NOMO-1 treated with DMSO at 0.1 percent for 48 hours (cell line): Measurements from ENCODE around the gene LDLRAD3.

ENCODE experiments used
- DNase-seq: peaks from one replicate; lab custom pipeline; 2025; ENCODE audit not compliant: unreplicated experiment; lab: John Stamatoyannopoulos, UW

The LDLRAD3 gene

DNA sequence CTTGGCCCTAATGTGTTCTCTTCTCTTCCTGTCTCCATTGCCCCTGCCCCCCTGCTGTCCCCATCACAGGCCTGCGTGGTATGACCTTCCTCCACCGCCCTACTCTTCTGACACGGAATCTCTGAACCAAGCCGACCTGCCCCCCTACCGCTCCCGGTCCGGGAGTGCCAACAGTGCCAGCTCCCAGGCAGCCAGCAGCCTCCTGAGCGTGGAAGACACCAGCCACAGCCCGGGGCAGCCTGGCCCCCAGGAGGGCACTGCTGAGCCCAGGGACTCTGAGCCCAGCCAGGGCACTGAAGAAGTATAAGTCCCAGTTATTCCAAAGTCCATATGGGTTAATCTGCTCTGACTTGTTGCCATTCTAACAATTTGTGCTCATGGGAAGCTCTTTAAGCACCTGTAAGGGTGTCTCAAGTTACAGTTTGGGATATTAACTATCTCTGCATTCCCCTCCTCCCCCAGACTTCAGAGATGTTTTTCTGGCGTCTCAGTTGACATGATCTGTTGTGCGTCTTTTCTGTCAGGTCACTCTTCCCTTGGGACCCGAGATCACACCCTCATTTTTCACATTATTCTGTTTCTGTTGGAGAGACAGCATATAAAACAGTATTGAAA lies 285.3 kb downstream of the LDLRAD3 start:
- DNase-seq, result no peak

DNA sequence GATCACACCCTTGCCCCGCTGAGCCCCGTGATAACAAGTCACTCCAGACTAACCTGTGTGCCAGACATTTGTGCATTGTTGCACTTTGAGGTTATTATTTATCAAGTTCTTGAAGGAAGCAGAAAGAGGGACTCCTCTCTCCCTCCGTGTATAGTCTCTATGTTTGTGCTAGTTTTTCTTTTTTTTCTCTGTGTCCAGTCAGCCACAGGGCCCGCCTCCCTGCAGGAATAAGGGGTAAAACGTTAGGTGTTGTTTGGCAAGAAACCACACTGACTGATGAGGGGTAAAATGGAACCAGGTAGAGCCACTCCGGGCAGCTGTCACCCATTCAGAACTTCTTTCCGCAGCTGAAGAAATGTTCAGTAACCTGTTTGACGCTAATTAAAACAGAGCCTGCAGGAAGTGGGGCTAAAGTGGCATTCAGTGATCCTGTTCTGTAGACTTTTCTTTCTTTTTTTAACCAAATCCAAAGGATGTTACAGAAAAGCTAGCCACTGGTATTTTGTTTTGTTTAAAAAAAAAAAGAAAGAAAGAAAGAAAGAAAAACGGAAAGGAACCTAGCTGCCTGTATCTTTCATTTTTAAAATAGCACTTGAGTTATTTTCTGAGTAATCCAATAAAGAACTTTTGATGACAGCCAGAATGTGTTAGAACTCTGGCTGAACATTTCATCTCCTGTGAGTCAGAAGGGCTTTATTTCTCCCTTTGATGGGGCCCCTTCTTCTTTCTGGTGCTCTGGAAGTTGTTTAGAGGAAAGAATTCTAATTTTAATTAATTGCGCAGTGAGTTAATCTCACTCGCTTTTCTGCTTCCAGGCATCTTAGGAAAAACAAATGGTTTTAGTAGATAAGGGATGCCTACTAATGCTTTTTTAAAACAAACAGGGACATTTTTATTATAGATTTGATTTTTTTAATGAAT lies 287.2 kb downstream of the LDLRAD3 start:
- DNase-seq, result no peak

DNA sequence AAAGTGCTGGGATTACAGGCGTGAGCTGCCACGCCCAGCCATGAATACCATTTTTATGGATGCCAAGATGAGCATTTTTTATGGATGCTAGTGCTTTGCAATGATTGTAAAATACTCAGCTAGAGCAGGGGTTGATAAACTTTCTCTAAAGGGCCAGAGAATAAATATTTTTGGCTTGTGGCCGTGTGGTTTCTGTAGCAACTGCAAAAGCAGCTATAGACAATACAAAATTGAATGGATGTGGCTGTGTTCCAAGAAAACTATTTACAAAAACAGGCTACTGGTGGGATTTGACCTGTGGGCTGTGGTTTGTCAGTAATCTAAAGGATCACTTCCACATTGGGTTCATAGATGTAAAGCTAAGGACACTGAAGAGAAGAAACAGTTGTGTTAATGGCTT lies 289.3 kb downstream of the LDLRAD3 start:
- DNase-seq, result no peak

DNA sequence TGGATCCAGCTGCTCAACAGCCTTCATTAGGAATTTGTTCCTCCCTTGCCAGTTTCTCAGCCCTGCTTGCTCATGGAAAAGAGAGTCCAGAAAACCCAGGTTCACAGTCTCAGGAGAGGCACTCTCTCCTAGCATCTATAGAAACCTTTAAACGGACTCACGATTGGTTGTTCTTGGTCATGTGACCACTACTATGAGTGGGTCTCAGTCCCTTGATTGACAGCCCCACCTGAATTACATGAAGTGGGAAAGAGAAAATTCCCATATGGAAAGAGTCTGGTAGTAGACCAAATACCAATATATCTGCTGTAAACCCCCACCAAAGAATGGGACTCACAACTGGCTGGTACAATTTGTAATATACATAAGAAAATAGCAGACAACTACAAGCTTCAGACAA lies 291.0 kb downstream of the LDLRAD3 start:
- no peak for DNase-seq

DNA sequence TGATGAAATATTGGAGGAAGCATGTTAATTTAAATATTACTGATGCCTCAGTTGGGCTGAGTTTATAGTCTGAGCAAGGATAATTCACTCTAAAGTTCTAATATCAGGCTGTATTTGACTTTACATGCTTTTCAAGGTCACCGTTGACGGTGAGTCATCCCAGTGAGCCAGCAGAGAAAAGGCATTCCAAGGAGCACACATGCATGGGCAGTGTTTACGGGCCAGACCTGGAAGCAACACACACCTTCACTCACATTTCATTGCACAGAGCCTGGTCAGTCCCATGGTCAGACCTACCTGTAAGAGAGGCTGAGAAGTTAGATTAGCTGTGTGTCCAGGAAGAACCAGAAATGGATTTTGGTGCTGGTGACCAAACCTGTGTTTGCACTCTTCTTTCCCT lies 291.9 kb downstream of the LDLRAD3 start:
- DNase-seq, result no peak

DNA sequence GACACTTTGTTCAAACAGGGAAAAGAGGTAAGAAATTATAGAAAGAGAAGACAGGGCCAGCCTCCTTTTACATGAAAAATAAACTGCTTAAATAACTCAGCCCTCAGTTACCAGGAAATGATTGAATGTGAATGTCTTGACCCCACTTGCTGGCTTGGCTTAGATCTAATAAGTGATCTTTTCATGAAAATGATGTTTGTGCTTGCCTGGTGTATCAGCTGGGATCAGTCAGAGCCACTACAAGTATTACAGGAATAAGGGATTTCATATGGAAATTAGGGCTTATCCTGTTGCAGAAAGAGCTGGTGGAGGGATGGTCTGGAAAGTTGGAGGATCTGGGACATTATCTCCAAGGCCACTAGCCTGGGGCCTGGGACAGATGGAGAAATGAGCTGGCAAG lies 293.5 kb downstream of the LDLRAD3 start:
- no peak for DNase-seq

DNA sequence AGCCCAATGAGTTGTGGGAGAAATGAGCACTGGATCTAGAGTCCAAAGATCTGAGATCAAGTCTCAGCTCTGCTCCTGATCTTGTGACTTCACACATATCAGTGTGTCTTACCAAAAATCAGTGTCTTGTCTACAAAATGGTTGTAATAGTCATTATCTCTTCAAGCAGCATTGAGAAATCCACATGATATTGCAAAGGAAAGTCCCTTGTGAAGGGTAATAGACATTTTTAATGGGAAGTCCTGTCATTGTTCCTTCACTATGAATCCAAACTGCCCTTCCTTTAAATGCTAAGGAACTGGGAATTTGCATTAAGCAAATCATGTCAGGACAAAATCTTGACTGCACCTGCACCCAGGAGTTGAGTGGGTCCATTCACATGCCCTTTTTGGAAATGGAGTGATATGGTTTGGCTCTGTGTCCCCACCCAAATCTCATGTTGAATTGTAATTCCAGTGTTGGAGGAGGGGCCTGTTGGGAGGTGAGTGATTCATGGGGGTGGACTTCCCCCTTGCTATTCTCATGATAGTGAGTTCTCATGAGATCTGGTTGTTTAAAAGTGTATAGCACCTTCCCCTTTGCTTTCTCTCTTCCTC lies 294.3 kb downstream of the LDLRAD3 start:
- DNase-seq, result no peak

DNA sequence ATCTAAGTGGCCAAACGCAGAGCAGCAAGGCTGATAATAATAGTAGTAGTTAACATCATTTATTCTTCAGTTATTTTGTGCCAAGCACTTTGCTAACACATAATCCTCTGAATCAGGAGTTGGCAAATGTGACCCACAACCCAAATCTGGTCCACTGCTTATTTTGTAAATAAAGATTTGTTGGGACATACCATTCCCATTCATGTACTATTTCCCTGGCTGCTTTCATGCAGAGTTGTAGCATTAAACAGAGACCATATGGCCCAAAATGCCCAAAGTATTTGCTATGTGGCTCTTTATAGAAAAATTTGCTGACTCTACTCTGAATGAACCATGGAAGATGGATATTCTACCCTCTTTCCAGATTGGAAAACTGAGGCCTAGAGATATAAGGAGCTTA lies 295.0 kb downstream of the LDLRAD3 start:
- DNase-seq, result no peak

DNA sequence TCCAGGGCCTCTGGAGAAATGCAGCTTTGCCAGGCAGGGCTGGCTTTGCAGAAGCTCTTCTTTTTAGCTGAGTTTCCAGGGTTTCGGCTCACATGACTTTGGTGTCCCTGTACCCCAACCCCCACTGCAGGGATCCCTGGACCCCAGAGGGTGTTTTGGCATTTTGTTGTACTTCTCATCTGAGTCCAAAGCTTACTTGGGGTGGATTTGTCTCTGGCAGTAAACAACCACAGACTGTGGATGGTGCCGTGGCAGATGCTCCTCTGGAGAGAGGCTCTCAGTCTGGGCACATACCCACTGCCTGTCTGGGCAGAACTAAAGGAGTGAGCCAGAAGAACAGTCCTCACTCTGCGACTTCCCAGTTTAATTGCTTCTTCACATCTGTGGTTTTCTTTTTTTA lies 295.8 kb downstream of the LDLRAD3 start:
- no peak for DNase-seq

DNA sequence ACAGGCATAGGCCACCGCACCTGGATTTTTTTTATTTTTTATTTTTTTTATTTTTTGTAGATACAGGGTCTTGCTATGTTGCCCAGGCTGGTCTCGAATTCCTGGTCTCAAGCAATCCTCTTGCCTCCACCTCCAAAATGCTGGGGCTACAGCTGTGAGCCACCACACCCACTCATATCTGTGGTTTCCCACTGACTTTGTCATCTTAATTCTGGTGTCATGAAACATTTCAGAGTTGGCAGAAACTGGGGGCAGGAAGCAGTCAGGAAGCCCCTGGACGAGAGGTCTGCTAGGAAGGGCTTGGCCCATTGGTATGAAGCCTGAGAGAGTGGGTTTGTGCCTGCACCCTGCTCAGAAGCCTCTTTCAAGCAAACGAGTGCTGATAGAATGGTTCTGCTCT lies 296.3 kb downstream of the LDLRAD3 start:
- DNase-seq, result no peak

DNA sequence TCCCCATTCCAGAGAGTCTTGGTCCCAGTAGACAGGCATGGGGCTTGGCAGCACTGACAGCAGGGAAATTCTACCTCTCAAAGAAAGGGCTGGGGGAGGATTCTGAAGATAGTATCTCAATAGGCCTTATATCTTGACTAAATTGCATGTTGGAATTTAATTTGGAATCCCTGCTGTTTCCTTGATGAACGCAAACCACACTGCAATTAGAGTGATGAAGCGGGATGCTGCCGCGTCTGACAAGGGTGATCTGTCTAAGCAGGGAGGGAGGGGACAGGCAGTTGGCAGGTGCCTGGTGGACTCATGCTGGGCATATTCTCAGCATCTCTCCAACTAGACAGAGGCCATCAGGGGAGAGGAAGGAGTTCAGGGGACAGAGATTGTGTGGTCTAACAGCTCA lies 296.9 kb downstream of the LDLRAD3 start:
- DNase-seq, result no peak

DNA sequence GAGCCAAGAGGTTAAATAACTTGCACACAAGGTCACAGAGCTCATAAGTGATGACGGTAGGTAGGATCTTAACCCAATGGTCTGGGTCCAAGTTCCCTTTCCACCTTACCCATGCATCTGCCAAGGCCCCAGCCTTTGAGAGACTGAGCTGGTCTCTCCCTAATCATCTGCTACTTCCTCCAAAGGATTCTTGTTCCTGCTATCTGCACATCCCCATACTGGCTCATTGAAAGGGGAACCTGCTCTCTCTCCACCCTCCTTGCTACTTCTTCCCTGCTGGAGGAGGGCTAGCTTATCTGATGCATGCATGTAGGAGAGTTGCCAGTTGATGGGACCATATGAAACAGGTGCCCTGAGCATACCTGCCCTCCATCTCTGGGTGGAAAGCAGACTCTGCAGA lies 297.6 kb downstream of the LDLRAD3 start:
- peak; percentile 20 for DNase-seq

DNA sequence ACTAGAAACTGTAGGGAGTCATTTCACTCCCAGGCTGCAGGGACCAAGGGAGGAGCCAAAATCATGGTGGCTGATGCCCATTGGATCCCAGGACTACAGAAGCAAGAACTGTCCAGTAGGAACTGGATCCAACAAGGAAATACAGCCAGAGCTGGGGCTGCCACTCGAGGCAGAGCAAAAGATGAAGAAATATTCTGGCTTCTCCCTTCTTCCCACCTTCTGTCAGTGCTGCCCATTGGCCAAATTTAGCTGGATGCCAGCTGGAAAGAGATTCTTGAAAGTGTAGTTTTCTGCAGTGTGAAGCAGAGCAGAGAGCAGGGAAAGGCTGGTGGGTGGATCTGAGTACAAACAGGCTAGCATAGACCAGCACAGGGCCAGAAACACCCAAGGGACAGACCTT lies 299.8 kb downstream of the LDLRAD3 start:
- DNase-seq, result no peak

DNA sequence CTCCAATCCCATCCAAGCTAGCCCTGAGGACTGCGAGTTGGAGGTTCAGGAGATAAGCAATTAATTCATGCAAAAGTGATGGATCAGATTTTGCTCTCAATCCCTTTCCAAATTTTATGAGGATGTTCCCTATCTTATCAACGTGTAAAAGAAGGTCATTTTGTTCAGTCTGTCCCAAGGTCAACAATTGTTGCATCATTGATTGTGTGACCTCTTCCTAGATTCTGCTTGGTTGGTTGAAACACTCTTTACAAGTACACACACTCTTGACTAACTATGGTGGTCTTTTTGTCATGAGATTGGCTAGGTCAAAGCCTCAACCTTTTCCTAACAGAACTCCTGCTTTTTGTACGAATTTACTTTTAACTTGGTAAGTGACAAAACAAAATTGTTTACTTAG lies 303.6 kb downstream of the LDLRAD3 start:
- DNase-seq, result no peak

DNA sequence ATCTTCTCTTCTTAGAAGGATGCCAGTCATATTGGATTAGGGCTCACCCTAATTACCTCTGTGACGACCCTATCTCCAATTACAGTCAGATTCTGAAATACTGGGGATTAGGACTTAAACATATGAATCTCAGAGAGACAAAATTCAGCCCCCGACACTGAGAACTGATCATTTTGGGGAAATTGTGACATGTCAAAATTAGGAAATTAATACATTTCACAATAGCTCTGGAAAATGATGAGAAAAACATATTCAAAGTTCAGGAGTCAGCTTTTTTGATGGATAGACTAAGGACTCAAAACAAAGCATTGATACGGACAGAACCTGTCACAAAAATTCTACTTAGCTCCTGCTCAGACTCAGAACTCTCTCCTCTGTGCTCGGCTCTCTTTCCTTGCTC lies 304.6 kb downstream of the LDLRAD3 start:
- DNase-seq, result no peak

DNA sequence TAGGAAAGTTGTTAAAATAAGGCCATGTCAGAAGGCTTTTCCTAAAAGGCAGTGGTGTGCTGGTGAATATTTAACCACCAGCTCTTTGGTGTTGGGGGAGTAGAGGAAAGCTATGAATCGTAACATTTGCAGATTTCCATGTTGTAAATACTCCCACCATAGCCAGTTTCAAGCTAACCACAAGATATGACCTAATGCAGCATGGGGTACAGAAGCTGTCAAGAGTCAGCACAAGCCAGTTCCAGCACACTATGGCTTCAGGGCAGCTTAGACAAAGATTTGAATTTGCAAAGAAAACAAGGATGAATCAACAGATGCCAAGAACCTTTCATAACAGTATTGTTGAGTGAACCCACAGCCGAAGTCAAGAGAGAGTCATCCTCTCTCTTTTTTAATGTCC lies 305.4 kb downstream of the LDLRAD3 start:
- peak; percentile 11 for DNase-seq

DNA sequence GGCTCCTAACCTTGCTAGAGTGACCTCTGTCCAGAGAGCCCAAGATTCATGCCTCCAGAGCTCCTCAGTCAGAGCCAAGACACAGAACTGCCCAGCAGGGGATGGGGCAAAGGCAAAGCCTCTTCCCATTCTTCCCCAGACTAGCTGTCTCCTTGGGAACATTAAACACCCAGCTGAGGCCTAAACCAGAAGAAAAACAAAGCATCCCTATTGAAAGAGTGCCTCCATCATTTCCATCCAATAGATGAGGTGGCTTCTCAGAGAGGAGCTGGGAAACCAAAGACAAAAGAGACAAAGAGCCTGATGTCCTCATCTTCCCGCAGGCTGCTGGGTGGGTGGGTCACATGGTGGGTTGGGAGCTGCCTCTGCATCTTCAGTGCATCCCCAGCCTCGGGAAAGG lies 308.0 kb downstream of the LDLRAD3 start:
- DNase-seq, result no peak

DNA sequence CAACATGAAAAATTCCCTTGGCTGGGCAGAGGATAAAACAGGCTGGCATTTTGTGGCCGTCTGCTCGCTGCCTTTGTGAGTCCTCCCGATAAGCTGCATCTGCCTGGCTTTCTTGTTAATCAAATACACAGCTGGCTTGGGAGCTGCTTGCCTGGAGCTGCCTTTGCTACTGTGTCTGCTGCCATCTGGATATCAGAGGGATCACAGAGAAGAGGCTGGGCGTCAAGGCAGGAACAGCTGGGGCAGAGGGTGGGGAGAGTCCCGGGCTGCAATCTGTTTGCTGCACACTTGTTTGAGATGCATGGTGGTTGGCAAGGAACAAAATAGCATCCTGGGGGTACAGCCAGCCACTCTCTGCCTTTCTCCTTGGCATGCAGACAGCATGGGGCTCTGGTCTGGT lies 309.4 kb downstream of the LDLRAD3 start:
- DNase-seq, result no peak

DNA sequence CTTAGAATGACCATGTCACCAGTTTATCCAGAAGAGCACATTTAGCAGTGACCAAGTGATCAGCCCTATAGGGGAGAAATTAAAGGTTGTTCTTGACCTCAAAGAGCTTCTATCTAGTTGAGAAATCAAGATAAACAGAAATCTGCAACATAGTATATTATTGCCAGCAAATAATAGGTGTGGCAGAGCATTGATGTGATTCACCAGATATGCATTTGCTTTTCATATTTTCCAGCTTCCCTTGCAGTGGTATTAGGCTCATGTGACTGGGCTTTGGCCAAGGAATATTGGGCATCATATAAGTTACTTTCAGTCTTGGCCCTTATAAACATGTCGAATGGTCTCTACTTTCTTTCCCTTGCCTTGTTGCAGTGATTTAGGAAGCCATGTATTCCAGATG lies 310.9 kb downstream of the LDLRAD3 start:
- DNase-seq, result no peak

DNA sequence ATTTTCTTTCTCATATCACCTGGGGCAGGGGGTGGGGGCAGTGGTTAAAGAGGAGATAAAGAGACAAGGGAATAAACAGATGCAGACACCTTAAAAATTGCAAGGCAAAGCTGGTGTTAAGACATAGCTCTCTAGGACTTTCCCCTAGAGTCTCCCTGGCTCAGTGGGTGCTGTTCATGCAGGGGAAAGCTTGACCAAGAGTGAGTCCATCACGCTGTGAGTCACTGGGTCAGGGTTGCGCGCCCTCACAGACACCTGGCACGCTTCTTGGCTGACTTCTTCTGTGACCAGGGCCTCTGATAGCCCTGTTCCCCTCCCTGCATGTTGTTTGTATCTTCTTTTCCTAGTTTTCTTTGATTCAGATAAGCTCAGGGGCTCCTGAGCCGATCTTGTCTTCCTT lies 313.5 kb downstream of the LDLRAD3 start:
- DNase-seq, result no peak

DNA sequence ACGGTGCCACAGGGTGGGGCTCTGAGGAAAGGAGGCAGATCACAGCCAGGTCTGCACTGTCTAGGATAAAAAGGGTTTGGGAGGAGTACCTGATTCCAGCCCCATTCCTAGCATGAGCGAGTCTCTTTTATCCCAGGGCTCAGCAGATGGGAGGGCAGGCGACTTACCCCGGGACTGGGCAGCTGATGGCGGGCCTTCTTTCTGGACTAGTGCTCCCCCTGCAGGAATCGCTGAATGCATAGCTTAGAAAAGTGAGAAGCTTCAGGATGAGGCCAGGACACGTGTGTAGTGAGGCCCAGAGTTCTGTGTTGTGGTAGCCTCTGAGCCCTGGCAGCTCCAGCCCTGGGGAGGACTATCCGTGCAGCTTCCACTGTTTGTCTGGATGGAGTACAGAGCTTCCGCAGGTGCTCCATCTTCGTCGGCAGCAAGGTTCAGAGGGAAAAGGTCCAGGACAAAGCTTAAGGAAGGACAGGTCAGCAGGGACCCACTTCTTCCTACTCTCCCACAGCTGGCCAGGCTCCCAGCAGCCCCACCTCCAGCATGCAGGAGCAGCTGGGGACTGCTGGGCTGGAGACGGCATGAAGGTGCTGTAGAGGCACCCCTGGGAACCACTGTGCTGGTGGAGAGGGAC lies 315.0 kb downstream of the LDLRAD3 start:
- DNase-seq, result peak; percentile 42

DNA sequence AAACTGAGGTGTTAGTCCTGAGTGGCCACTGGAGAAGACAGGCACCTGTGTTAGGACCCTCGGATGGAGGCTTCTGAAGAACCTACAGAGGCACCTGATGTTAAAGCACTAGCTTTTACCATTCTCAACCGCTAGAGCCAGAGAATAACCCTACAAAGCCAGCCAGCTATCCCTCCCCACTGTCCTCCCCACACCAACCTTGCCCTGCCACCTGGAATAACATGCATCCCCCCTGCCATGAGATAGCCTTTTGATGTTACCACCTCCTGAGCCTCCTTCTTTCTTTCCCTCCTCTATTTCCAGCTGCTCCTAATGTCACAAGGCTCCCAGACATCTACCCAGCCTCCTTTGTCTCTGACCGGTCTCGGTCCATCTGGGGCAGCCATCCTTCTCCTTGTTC lies 317.2 kb downstream of the LDLRAD3 start:
- DNase-seq, result no peak
